HCT116 (cell line): ENCODE results near the gene IFT57. TPM values are rescaled to one million over a fixed set of nuclear protein-coding genes. Genes with fewer than 3 reads are reported as not detected.

Source experiments
- ATAC-seq: fragments of 200-7000 bp; cut with Tn5 transposase; 2 replicates; pipeline ENCODE4 v1.9.1; 2020; ENCODE audit warnings: mild to moderate bottlenecking, moderate library complexity
- BruUV-seq: library from RNA; stranded (reverse); fragments of 400-500 nt; replicated peaks from 2 replicates; lab custom pipeline; 2021; lab: Mats Ljungman, UMichigan
- CTCF ChIA-PET: fragments of 300-600 bp; sonication (Branson Sonifier 250); formaldehyde crosslinking; loops from one replicate; lab custom pipeline; 2021; ENCODE audit warnings: antibody characterized with exemption; lab: Charles Lee
- POLR2A ChIA-PET: fragments of 300-600, 350-600 bp; sonication (Branson Sonifier 250); formaldehyde crosslinking; loops from one replicate; lab custom pipeline; 2021; ENCODE audit warnings: antibody characterized with exemption; lab: Charles Lee
- RAD21 ChIA-PET, 2 experiments: fragments of 300-600 bp; sonication (Branson Sonifier 250); formaldehyde crosslinking; loops; one replicate each; lab custom pipeline; 2023; ENCODE audit warnings: low total read pairs in 2 of 2; ENCODE audit not compliant: uncharacterized antibody in 2 of 2, unreplicated experiment in 2 of 2, low non-redundant PET in 1 of 2; lab: Charles Lee
- DNase-seq: peaks from one replicate; pipeline ENCODE4 v3.0.0-alpha.2; 2010; ENCODE audit warnings: low read depth, low spot score
- H2AFZ ChIP-seq: fragments of 200-600 bp; shearing (Covaris generic), sonication (generic); 2 replicates; pipeline ENCODE4 v1.6.1; 2017; ENCODE audit warnings: low read depth, mixed run types, mixed read lengths, antibody characterized with exemption, low read length; ENCODE audit not compliant: poor library complexity, severe bottlenecking
- H3K27ac ChIP-seq: 2 replicates; pipeline ENCODE4 v1.5.1; 2012; ENCODE audit warnings: low read depth, low read length
- H3K27me3 ChIP-seq: fragments of 200-600 bp; sonication (generic); 2 replicates; pipeline ENCODE4 v1.6.1; 2016; ENCODE audit warnings: mixed run types, low read length, mixed read lengths; ENCODE audit not compliant: insufficient read depth
- H3K36me3 ChIP-seq, 2 experiments: fragments of 200-500 bp in 1 of 2; fragments of 200-600 bp in 1 of 2; sonication (Bioruptor generic) in 1 of 2; sonication (generic) in 1 of 2; 2 replicates each; pipeline versions ENCODE4 v1.5.1 to v1.6.1; 2014 to 2016; ENCODE audit warnings: low read length in 2 of 2, inconsistent platforms in 1 of 2, mixed read lengths in 1 of 2, mixed run types in 1 of 2; ENCODE audit not compliant: insufficient read depth in 2 of 2, control insufficient read depth in 1 of 2
- H3K4me1 ChIP-seq, 2 experiments: fragments of 200-600 bp in 1 of 2; sonication (generic) in 1 of 2; 2 replicates each; pipeline versions ENCODE4 v1.5.1 to v1.6.1; 2012 to 2017; ENCODE audit warnings: low read length in 2 of 2, inconsistent platforms in 1 of 2, mild to moderate bottlenecking in 1 of 2, mixed read lengths in 1 of 2, mixed run types in 1 of 2, moderate library complexity in 1 of 2; ENCODE audit not compliant: insufficient read depth in 2 of 2, control insufficient read depth in 1 of 2
- H3K4me2 ChIP-seq: fragments of 200-600 bp; sonication (generic); 2 replicates; pipeline ENCODE4 v1.6.1; 2017; ENCODE audit warnings: mixed run types, low read length, mixed read lengths
- H3K4me3 ChIP-seq, 2 experiments: fragments of 200-600 bp in 1 of 2; sonication (generic) in 1 of 2; replicated peaks in 1 of 2; 2 replicates each; pipeline ENCODE4 v1.5.1; 2011 to 2016; ENCODE audit warnings: low read length in 2 of 2, control low read depth in 1 of 2, low read depth in 1 of 2, mild to moderate bottlenecking in 1 of 2, mixed read lengths in 1 of 2, mixed run types in 1 of 2
- H3K79me2 ChIP-seq: fragments of 200-600 bp; sonication (generic); 2 replicates; pipeline ENCODE4 v1.6.1; 2017; ENCODE audit warnings: mild to moderate bottlenecking, mixed run types, low read length, moderate library complexity, mixed read lengths; ENCODE audit not compliant: insufficient read depth
- H3K9ac ChIP-seq: fragments of 200-600 bp; sonication (generic); 2 replicates; pipeline ENCODE4 v1.6.1; 2016; ENCODE audit warnings: low read length, mixed read lengths
- H3K9me2 ChIP-seq: fragments of 200-600 bp; sonication (generic), shearing (Covaris generic); 2 replicates; pipeline ENCODE4 v1.6.1; 2017; ENCODE audit warnings: mixed run types, mild to moderate bottlenecking, moderate library complexity; ENCODE audit not compliant: insufficient read depth
- H3K9me3 ChIP-seq, 2 experiments: fragments of 200-500 bp in 1 of 2; fragments of 200-600 bp in 1 of 2; sonication (Bioruptor generic) in 1 of 2; sonication (generic) in 1 of 2; 2 replicates each; pipeline ENCODE4 v1.6.1; 2014 to 2017; ENCODE audit warnings: low read length in 2 of 2, mixed read lengths in 2 of 2, inconsistent platforms in 1 of 2, low read depth in 1 of 2, mild to moderate bottlenecking in 1 of 2, mixed run types in 1 of 2, moderate library complexity in 1 of 2; ENCODE audit not compliant: control insufficient read depth in 1 of 2, insufficient read depth in 1 of 2
- H4K20me1 ChIP-seq: fragments of 200-600 bp; sonication (generic), shearing (Covaris generic); 2 replicates; pipeline ENCODE4 v1.6.1; 2017; ENCODE audit warnings: mixed run types, mild to moderate bottlenecking, moderate library complexity; ENCODE audit not compliant: insufficient read depth
- ATF3 ChIP-seq: IDR thresholded peaks from 2 replicates; pipeline ENCODE4 v1.6.1; 2012
- CEBPB ChIP-seq: IDR thresholded peaks from 2 replicates; pipeline ENCODE4 v1.6.1; 2012; ENCODE audit warnings: low read depth
- CTCF ChIP-seq, 3 experiments: fragments of 200-600 bp in 1 of 3; sonication (generic) in 1 of 3; IDR thresholded peaks in 2 of 3; conservative IDR thresholded peaks in 1 of 3; 2 replicates each; pipeline ENCODE4 v1.5.1; 2012 to 2017; ENCODE audit warnings: low read depth in 2 of 3, low read length in 2 of 3, antibody characterized with exemption in 1 of 3, borderline replicate concordance in 1 of 3, control low read depth in 1 of 3, mild to moderate bottlenecking in 1 of 3, mixed read lengths in 1 of 3, mixed run types in 1 of 3, moderate library complexity in 1 of 3; ENCODE audit not compliant: insufficient read depth in 1 of 3
- EGR1 ChIP-seq: IDR thresholded peaks from 2 replicates; pipeline ENCODE4 v1.6.1; 2012; ENCODE audit warnings: low read depth
- EZH2 ChIP-seq: fragments of 200-600 bp; sonication (generic); IDR thresholded peaks from 2 replicates; pipeline ENCODE4 v1.6.1; 2017; ENCODE audit warnings: antibody characterized with exemption, mixed run types
- FOSL1 ChIP-seq: IDR thresholded peaks from 2 replicates; pipeline ENCODE4 v1.6.1; 2012; ENCODE audit warnings: low read depth
- POLR2AphosphoS5 ChIP-seq: IDR thresholded peaks from 2 replicates; pipeline ENCODE4 v1.6.1; 2011; ENCODE audit warnings: mild to moderate bottlenecking, low read depth, low read length, moderate library complexity
- RAD21 ChIP-seq: IDR thresholded peaks from 2 replicates; pipeline ENCODE4 v1.6.1; 2012; ENCODE audit warnings: low read depth, mild to moderate bottlenecking
- SP1 ChIP-seq: IDR thresholded peaks from 2 replicates; pipeline ENCODE4 v1.6.1; 2012; ENCODE audit warnings: low read depth
- TCF7L2 ChIP-seq: IDR thresholded peaks from 2 replicates; pipeline ENCODE4 v1.7.0; 2011; ENCODE audit warnings: borderline replicate concordance, inconsistent platforms; ENCODE audit not compliant: insufficient read depth, insufficient read length; ENCODE audit errors: extremely low read depth
- ZBTB33 ChIP-seq: IDR thresholded peaks from 2 replicates; pipeline ENCODE4 v1.6.1; 2011; ENCODE audit warnings: mild to moderate bottlenecking, low read length, moderate library complexity; ENCODE audit not compliant: insufficient replicate concordance; ENCODE audit errors: extremely low read depth
- intact Hi-C: fragments of 100-400 bp; cut with micrococcal nuclease; formaldehyde crosslinking; loops from 2 replicates; pipeline ENCODE4 v1.10.0; 2022
- total RNA-seq: library from RNA; stranded (reverse); gene quantifications from one replicate; pipeline ENCODE4 v1.2.1, GENCODE V29; 2021; ENCODE audit not compliant: unreplicated experiment

IFT57 gene
- total RNA-seq, 1 experiment from 2014 or later = 38.4 TPM

- ATAC-seq (no peak), DNase-seq (no peak)
- Histone ChIP-seq H3K4me3 (no peak overlapping the region), H3K4me1 (no peaks in the 10 kb centered on the region), H3K9me2 (no peaks in the 10 kb centered on the region), H3K9me3 (no peaks in the 10 kb centered on the region), H3K27ac (no peak overlapping the region), H4K20me1 (no peaks in the 10 kb centered on the region), H3K79me2 (no peaks in the 10 kb centered on the region), H2AFZ (no peak overlapping the region), H3K9ac (no peak overlapping the region), H3K27me3 (no peaks in the 10 kb centered on the region), H3K36me3 (no peaks in the 10 kb centered on the region), H3K4me2 (no peak overlapping the region)
- BruUV-seq = no TSS peak
- CTCF ChIA-PET = no interaction called here
- RAD21 ChIA-PET = no interaction called here
- intact Hi-C loops = no loop called here
- TF ChIP-seq ZBTB33 (no peak), RAD21 (no peak), TCF7L2 (no peak), POLR2AphosphoS5 (no peak)
- POLR2A ChIA-PET = no interaction called here
These were observed 51.1 kb downstream of the IFT57 start for GRCh38 chr3:108171106-108171505.

GRCh38 chr3:108164391-108164790 lies 57.8 kb downstream of the IFT57 start:
- BruUV-seq = no TSS peak
- CTCF ChIA-PET = no interaction called here
- Histone ChIP-seq H3K9me3 (no peaks in the 10 kb centered on the region), H3K36me3 (peaks cover 0 to 2% of the 10 kb centered on the region in 2 experiments; a peak in 1 of 4 replicates), H4K20me1 (no peaks in the 10 kb centered on the region), H2AFZ (no peak overlapping the region), H3K9me2 (no peaks in the 10 kb centered on the region), H3K4me3 (no peak overlapping the region), H3K4me2 (no peak overlapping the region), H3K27ac (no peak overlapping the region), H3K27me3 (no peaks in the 10 kb centered on the region), H3K79me2 (no peaks in the 10 kb centered on the region), H3K4me1 (peaks cover 0 to 8% of the 10 kb centered on the region in 2 experiments; a peak in 1 of 4 replicates), H3K9ac (no peak overlapping the region)
- ATAC-seq (no peak), DNase-seq (no peak)
- RAD21 ChIA-PET = no interaction called here
- intact Hi-C loops = no loop called here
- POLR2A ChIA-PET = no interaction called here
- no peak for TF ChIP-seq ATF3
- TF ChIP-seq CTCF (IDR thresholded peaks at IDR 0.05 in 2 of 3, conservative IDR thresholded peaks at IDR 0.05 in 1 of 3; ENCODE audit: borderline replicate concordance in 1 of 3, insufficient read depth in 1 of 3, low read depth in 2 of 3, low read length in 2 of 3) = no peak
- no peak for TF ChIP-seq EZH2
- TF ChIP-seq RAD21 = no peak
- TF ChIP-seq POLR2AphosphoS5 = no peak
- no peak for TF ChIP-seq ZBTB33
- TF ChIP-seq FOSL1 = no peak
- no peak for TF ChIP-seq SP1
- no peak for TF ChIP-seq CEBPB
- TF ChIP-seq EGR1 = no peak
